CD4-positive, CD25-positive, alpha-beta regulatory T cell (primary cell): ENCODE results near the gene KDM6A. TPM values are rescaled to one million over a fixed set of nuclear protein-coding genes. Genes with fewer than 3 reads are reported as not detected.
"Not testable (repeated sequence)": the region's sequence is repeated elsewhere in the genome, so short reads cannot be mapped to it uniquely, and the experiment has no call there.

Experiments
- ATAC-seq, 2 donors: fragments of 150-1000 bp; cut with Tn5 transposase; one replicate each; pipeline ENCODE4 v1.10.0; 2021; ENCODE audit warnings: low read depth in 2 of 2, moderate number of reproducible peaks in 2 of 2, moderate library complexity in 1 of 2
- DNase-seq, 3 donors: peaks; one replicate each; pipeline versions ENCODE4 v3.0.0 to v3.0.0-alpha.2; 2012 to 2022; ENCODE audit warnings: mixed read lengths in 1 of 3
- H3K27ac ChIP-seq: one replicate; pipeline ENCODE4 v1.7.0; 2013; ENCODE audit warnings: mild to moderate bottlenecking, low read length; ENCODE audit not compliant: insufficient read depth, poor library complexity, severe bottlenecking
- H3K27me3 ChIP-seq: one replicate; pipeline ENCODE4 v1.7.0; 2013; ENCODE audit warnings: low read length; ENCODE audit not compliant: control insufficient read depth, insufficient read depth
- H3K36me3 ChIP-seq: one replicate; pipeline ENCODE4 v1.7.0; 2013; ENCODE audit warnings: mild to moderate bottlenecking, low read length, moderate library complexity; ENCODE audit not compliant: control insufficient read depth, insufficient read depth
- H3K4me1 ChIP-seq: 2 replicates; pipeline ENCODE4 v1.7.0; 2013; ENCODE audit warnings: mild to moderate bottlenecking, low read length; ENCODE audit not compliant: insufficient read depth, control insufficient read depth, poor library complexity, severe bottlenecking
- H3K4me3 ChIP-seq: one replicate; pipeline ENCODE4 v1.7.0; 2013; ENCODE audit warnings: low read depth, mild to moderate bottlenecking, low read length, moderate library complexity
- H3K9me3 ChIP-seq, 2 experiments: 1 replicate in 1 of 2; 2 replicates in 1 of 2; pipeline ENCODE4 v1.7.0; 2013; ENCODE audit warnings: low read length in 2 of 2, mild to moderate bottlenecking in 1 of 2, moderate library complexity in 1 of 2; ENCODE audit not compliant: control insufficient read depth in 2 of 2
- H3K27ac Mint-ChIP-seq, 3 donors: one replicate each; pipeline ENCODE4 v1.8.0; 2020 to 2022; ENCODE audit warnings: mild to moderate bottlenecking in 3 of 3, mixed read lengths in 3 of 3, moderate library complexity in 2 of 3
- H3K27me3 Mint-ChIP-seq: one replicate; pipeline ENCODE4 v1.8.0; 2022; ENCODE audit warnings: mild to moderate bottlenecking, mixed read lengths
- H3K36me3 Mint-ChIP-seq: one replicate; pipeline ENCODE4 v1.8.0; 2020; ENCODE audit warnings: mixed read lengths
- H3K4me1 Mint-ChIP-seq, 4 donors: one replicate each; pipeline ENCODE4 v1.8.0; 2020 to 2022; ENCODE audit warnings: mixed read lengths in 4 of 4, mild to moderate bottlenecking in 1 of 4
- H3K4me3 Mint-ChIP-seq, 4 donors: one replicate each; pipeline ENCODE4 v1.8.0; 2020 to 2022; ENCODE audit warnings: mild to moderate bottlenecking in 4 of 4, mixed read lengths in 4 of 4, moderate library complexity in 3 of 4
- H3K9me3 Mint-ChIP-seq, 7 donors: one replicate each; pipeline ENCODE4 v1.8.0; 2020 to 2022; ENCODE audit warnings: mixed read lengths in 7 of 7, mild to moderate bottlenecking in 3 of 7, moderate library complexity in 2 of 7
- polyA plus RNA-seq, 4 donors: library from polyadenylated mRNA; unstranded; fragments of 300-500 nt; fragmentation: Illumina TruSeq; gene quantifications; one replicate each; pipeline ENCODE4 v1.2.3, GENCODE V29; 2021
- total RNA-seq: library from RNA; stranded (reverse); gene quantifications from one replicate; pipeline ENCODE4 v1.2.3, GENCODE V29; 2022

Gene KDM6A
- total and polyA plus RNA-seq, 5 donors from 2014 or later, result 9.2 to 116 (median 20.5) TPM

GRCh38 chrX:44945736-44946135, 72.7 kb downstream of the KDM6A start:
- no peaks in the 10 kb centered on the region for H3K27me3 Mint-ChIP-seq
- Histone ChIP-seq H3K4me3 (no peak overlapping the region), H3K4me1 (peaks cover 11% of the 10 kb centered on the region), H3K27ac (no peak overlapping the region), H3K9me3 (peaks cover 9 to 13% of the 10 kb centered on the region in 2 experiments), H3K27me3 (no peaks in the 10 kb centered on the region), H3K36me3 (no peaks in the 10 kb centered on the region)
- ATAC-seq, result no peak
- peak in 1 of 3 donors; percentile 28 for DNase-seq
- peaks cover 0 to 12% (median 4%) of the 10 kb centered on the region in 7 donors for H3K9me3 Mint-ChIP-seq
- peaks cover 16% of the 10 kb centered on the region for H3K36me3 Mint-ChIP-seq
- no peak overlapping the region for H3K27ac Mint-ChIP-seq
- H3K4me3 Mint-ChIP-seq, result no peak overlapping the region
- H3K4me1 Mint-ChIP-seq, result peaks cover 16 to 51% (median 26%) of the 10 kb centered on the region in 4 donors

GRCh38 chrX:44946771-44947170, 73.8 kb downstream of the KDM6A start:
- H3K4me1 ChIP-seq, result peaks cover 13% of the 10 kb centered on the region
- ATAC-seq (no peak), DNase-seq (no peak)
- no peaks in the 10 kb centered on the region for H3K27me3 Mint-ChIP-seq
- no peak overlapping the region for H3K4me3 Mint-ChIP-seq
- no peak overlapping the region for H3K27ac ChIP-seq
- no peak overlapping the region for H3K4me3 ChIP-seq
- H3K9me3 ChIP-seq, result peaks cover 9 to 13% of the 10 kb centered on the region in 2 experiments
- H3K9me3 Mint-ChIP-seq, result peaks cover 0 to 12% (median 4%) of the 10 kb centered on the region in 7 donors
- H3K4me1 Mint-ChIP-seq, result peaks cover 20 to 58% (median 36%) of the 10 kb centered on the region in 4 donors
- H3K36me3 Mint-ChIP-seq, result peaks cover 16% of the 10 kb centered on the region
- H3K27me3 ChIP-seq, result no peaks in the 10 kb centered on the region
- H3K27ac Mint-ChIP-seq, result no peak overlapping the region
- H3K36me3 ChIP-seq, result no peaks in the 10 kb centered on the region

GRCh38 chrX:44947995-44948394, 75.0 kb downstream of the KDM6A start:
- no peaks in the 10 kb centered on the region for H3K27me3 ChIP-seq
- no peak overlapping the region for H3K27ac ChIP-seq
- H3K4me1 ChIP-seq, result peaks cover 16% of the 10 kb centered on the region
- Mint-ChIP-seq H3K27ac (peak overlapping the region in 2 of 3 donors; percentile 20 to 83), H3K4me1 (peaks cover 20 to 61% (median 32%) of the 10 kb centered on the region in 4 donors), H3K4me3 (peak overlapping the region in 3 of 4 donors; percentile 26 to 68 (median 52)), H3K27me3 (no peaks in the 10 kb centered on the region), H3K36me3 (peaks cover 13% of the 10 kb centered on the region), H3K9me3 (peaks cover 0 to 12% (median 1%) of the 10 kb centered on the region in 7 donors)
- DNase-seq, result no peak
- H3K4me3 ChIP-seq, result peak overlapping the region; percentile 17
- no peak for ATAC-seq
- H3K9me3 ChIP-seq, result peaks cover 9 to 13% of the 10 kb centered on the region in 2 experiments
- no peaks in the 10 kb centered on the region for H3K36me3 ChIP-seq

GRCh38 chrX:44948406-44948805, 75.4 kb downstream of the KDM6A start:
- Histone ChIP-seq H3K27me3 (no peaks in the 10 kb centered on the region), H3K4me1 (peaks cover 20% of the 10 kb centered on the region), H3K27ac (no peak overlapping the region), H3K4me3 (peak overlapping the region; percentile 21), H3K36me3 (no peaks in the 10 kb centered on the region), H3K9me3 (peaks cover 9 to 13% of the 10 kb centered on the region in 2 experiments)
- Mint-ChIP-seq H3K27ac (peak overlapping the region in 2 of 3 donors; percentile 20 to 83), H3K9me3 (peaks cover 0 to 12% (median 1%) of the 10 kb centered on the region in 7 donors), H3K4me3 (peak overlapping the region in 3 of 4 donors; percentile 26 to 68 (median 52)), H3K36me3 (peaks cover 13% of the 10 kb centered on the region), H3K4me1 (peaks cover 20 to 65% (median 34%) of the 10 kb centered on the region in 4 donors), H3K27me3 (no peaks in the 10 kb centered on the region)
- DNase-seq, result no peak
- ATAC-seq, result no peak

GRCh38 chrX:44949125-44949524, 76.1 kb downstream of the KDM6A start:
- no peaks in the 10 kb centered on the region for H3K27me3 Mint-ChIP-seq
- H3K4me3 Mint-ChIP-seq, result peak overlapping the region in 1 of 4 donors; percentile 48
- DNase-seq (no peak), ATAC-seq (no peak)
- Histone ChIP-seq H3K27me3 (no peaks in the 10 kb centered on the region), H3K4me3 (no peak overlapping the region), H3K4me1 (peaks cover 20% of the 10 kb centered on the region), H3K27ac (no peak overlapping the region), H3K9me3 (peaks cover 7 to 13% of the 10 kb centered on the region in 2 experiments), H3K36me3 (no peaks in the 10 kb centered on the region)
- peaks cover 22 to 71% (median 38%) of the 10 kb centered on the region in 4 donors for H3K4me1 Mint-ChIP-seq
- peaks cover 0 to 12% (median 1%) of the 10 kb centered on the region in 7 donors for H3K9me3 Mint-ChIP-seq
- peak overlapping the region in 1 of 3 donors; percentile 23 for H3K27ac Mint-ChIP-seq
- peaks cover 13% of the 10 kb centered on the region for H3K36me3 Mint-ChIP-seq

- Mint-ChIP-seq H3K4me1 (peaks cover 32 to 82% (median 45%) of the 10 kb centered on the region in 4 donors), H3K4me3 (peak overlapping the region; percentile 21 to 39 (median 33)), H3K27ac (peak overlapping the region in 2 of 3 donors; percentile 22 to 57)
- H3K36me3 Mint-ChIP-seq, H3K36me3 ChIP-seq, ATAC-seq, DNase-seq, H3K27me3 Mint-ChIP-seq, H3K9me3 Mint-ChIP-seq, H3K27me3 ChIP-seq, H3K9me3 ChIP-seq, H3K4me3 ChIP-seq, H3K27ac ChIP-seq: not testable (repeated sequence)
- peaks cover 28% of the 10 kb centered on the region for H3K4me1 ChIP-seq
Measured at GRCh38 chrX:44950471-44951366, 77.7 kb downstream of the KDM6A start.

- Histone ChIP-seq H3K27me3 (no peaks in the 10 kb centered on the region), H3K4me3 (no peak overlapping the region), H3K9me3 (no peaks in the 10 kb centered on the region), H3K36me3 (no peaks in the 10 kb centered on the region), H3K4me1 (peaks cover 28% of the 10 kb centered on the region), H3K27ac (no peak overlapping the region)
- Mint-ChIP-seq H3K36me3 (no peaks in the 10 kb centered on the region), H3K4me1 (peaks cover 32 to 86% (median 47%) of the 10 kb centered on the region in 4 donors), H3K27ac (peak overlapping the region in 2 of 3 donors; percentile 57 to 87), H3K9me3 (peaks cover 0 to 1% (median 0%) of the 10 kb centered on the region in 7 donors), H3K4me3 (peak overlapping the region in 3 of 4 donors; percentile 13 to 26 (median 20)), H3K27me3 (no peaks in the 10 kb centered on the region)
- DNase-seq (no peak), ATAC-seq (no peak)
Measured at GRCh38 chrX:44951572-44952067, 78.6 kb downstream of the KDM6A start.
